Measurements from ENCODE around the gene GGA1. TPM values are rescaled to one million over a fixed set of nuclear protein-coding genes. Genes with fewer than 3 reads are reported as not detected.
A peak's percentile ranks its signal among the peaks of the same experiment; 100 is the strongest.
"Not testable (repeated sequence)": the region's sequence is repeated elsewhere in the genome, so short reads cannot be mapped to it uniquely, and the experiment has no call there.

Gene GGA1
- total RNA-seq, 4 donors from 2014 or later: 37.8 to 46.5 (median 39.1) TPM

DNA sequence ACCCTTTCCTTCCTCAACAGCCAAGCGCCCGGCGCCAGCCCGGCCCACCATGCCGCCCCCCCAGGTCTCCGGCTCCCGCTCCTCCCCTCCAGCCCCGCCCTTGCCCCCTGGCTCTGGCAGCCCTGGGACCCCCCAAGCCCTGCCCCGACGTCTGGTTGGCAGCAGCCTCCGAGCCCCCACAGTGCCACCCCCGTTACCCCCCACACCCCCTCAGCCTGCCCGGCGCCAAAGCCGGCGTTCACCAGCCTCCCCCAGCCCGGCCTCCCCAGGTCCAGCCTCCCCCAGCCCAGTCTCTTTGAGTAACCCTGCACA is 46.6 kb downstream of the GGA1 start:
- TF ChIP-seq EP300 (IDR thresholded peaks at IDR 0.05): no peak
- TF ChIP-seq, protein P1, sequence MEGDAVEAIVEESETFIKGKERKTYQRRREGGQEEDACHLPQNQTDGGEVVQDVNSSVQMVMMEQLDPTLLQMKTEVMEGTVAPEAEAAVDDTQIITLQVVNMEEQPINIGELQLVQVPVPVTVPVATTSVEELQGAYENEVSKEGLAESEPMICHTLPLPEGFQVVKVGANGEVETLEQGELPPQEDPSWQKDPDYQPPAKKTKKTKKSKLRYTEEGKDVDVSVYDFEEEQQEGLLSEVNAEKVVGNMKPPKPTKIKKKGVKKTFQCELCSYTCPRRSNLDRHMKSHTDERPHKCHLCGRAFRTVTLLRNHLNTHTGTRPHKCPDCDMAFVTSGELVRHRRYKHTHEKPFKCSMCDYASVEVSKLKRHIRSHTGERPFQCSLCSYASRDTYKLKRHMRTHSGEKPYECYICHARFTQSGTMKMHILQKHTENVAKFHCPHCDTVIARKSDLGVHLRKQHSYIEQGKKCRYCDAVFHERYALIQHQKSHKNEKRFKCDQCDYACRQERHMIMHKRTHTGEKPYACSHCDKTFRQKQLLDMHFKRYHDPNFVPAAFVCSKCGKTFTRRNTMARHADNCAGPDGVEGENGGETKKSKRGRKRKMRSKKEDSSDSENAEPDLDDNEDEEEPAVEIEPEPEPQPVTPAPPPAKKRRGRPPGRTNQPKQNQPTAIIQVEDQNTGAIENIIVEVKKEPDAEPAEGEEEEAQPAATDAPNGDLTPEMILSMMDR (IDR thresholded peaks at IDR 0.05): no peak
- WGBS, 2 donors (ENCODE audit: low coverage in 1 of 2): 69% methylated on average over 3 of the region's 17 CpGs; no CpG with 5 or more reads in 1 of the 2 donors
- ATAC-seq: no peak
- Histone ChIP-seq H3K9me3 (no peaks in the 10 kb centered on the region), H3K27ac (no peak overlapping the region), H3K36me3 (peaks cover 0 to 25% of the 10 kb centered on the region in 2 donors), H3K27me3 (no peaks in the 10 kb centered on the region), H3K4me1 (peaks cover 0 to 20% (median 13%) of the 10 kb centered on the region in 3 donors), H3K4me3 (no peak overlapping the region)

- not testable (repeated sequence) for H3K4me3 ChIP-seq, ATAC-seq, H3K9me3 ChIP-seq, H3K27ac ChIP-seq, H3K27me3 ChIP-seq
- WGBS, 2 donors (ENCODE audit: low coverage in 1 of 2): 100% methylated on average over 1 of the region's 4 CpGs; no CpG with 5 or more reads in 1 of the 2 donors
- H3K4me1 ChIP-seq: peaks cover 0 to 34% (median 24%) of the 10 kb centered on the region in 3 donors
- peaks cover 0 to 15% of the 10 kb centered on the region in 2 donors for H3K36me3 ChIP-seq
Measured at GRCh38 chr22:37656583-37656982, 47.9 kb downstream of the GGA1 start.

GRCh38 chr22:37657590-37658132 is 49.0 kb downstream of the GGA1 start:
- H3K27ac ChIP-seq: peak overlapping the region; percentile 60 to 88 (median 85)
- H3K9me3 ChIP-seq: no peaks in the 10 kb centered on the region
- peaks cover 0 to 45% (median 28%) of the 10 kb centered on the region in 3 donors for H3K4me1 ChIP-seq
- H3K27me3 ChIP-seq: no peaks in the 10 kb centered on the region
- TF ChIP-seq EP300 (IDR thresholded peaks at IDR 0.05): no peak
- TF ChIP-seq POLR2AphosphoS5 (IDR thresholded peaks at IDR 0.05): no peak
- ATAC-seq: no peak
- peak overlapping the region; percentile 20 to 75 for H3K4me3 ChIP-seq
- 0 to 5% methylated on average over 5 to 6 of the region's 6 CpGs for WGBS, 2 donors (ENCODE audit: low coverage in 1 of 2)
- H3K36me3 ChIP-seq: peaks cover 0 to 6% of the 10 kb centered on the region in 2 donors

- H3K4me3 ChIP-seq: peak within 1 kb of the TSS; percentile 41 to 75
- TF ChIP-seq EP300 (IDR thresholded peaks at IDR 0.05) (no peak), POLR2A (IDR thresholded peaks at IDR 0.05) (peak; percentile 88 to 92), POLR2AphosphoS5 (IDR thresholded peaks at IDR 0.05) (peak; percentile 67)
- TF ChIP-seq, protein P1 (IDR thresholded peaks at IDR 0.05): peak in 2 of 4 experiments; percentile 7 to 29
- peaks cover 0 to 49% (median 28%) of the 10 kb centered on the region in 3 donors for H3K4me1 ChIP-seq
- WGBS, 2 donors (ENCODE audit: low coverage in 1 of 2): 0 to 1% methylated on average over 1 to 12 of the region's 101 CpGs
- peak within 1 kb of the TSS; percentile 60 to 88 (median 85) for H3K27ac ChIP-seq
- no peaks in the 10 kb centered on the region for H3K27me3 ChIP-seq
- H3K36me3 ChIP-seq: peaks cover 0 to 3% of the 10 kb centered on the region in 2 donors
- H3K9me3 ChIP-seq: no peaks in the 10 kb centered on the region
- peak; percentile 99 for ATAC-seq
Measured at GRCh38 chr22:37658133-37659065, 49.8 kb downstream of the GGA1 start, which contains the start of gene PDXP. TSS of gene PDXP (plus strand) at chr22:37658723. CDS start at chr22:37658783, 60 bp downstream.

DNA sequence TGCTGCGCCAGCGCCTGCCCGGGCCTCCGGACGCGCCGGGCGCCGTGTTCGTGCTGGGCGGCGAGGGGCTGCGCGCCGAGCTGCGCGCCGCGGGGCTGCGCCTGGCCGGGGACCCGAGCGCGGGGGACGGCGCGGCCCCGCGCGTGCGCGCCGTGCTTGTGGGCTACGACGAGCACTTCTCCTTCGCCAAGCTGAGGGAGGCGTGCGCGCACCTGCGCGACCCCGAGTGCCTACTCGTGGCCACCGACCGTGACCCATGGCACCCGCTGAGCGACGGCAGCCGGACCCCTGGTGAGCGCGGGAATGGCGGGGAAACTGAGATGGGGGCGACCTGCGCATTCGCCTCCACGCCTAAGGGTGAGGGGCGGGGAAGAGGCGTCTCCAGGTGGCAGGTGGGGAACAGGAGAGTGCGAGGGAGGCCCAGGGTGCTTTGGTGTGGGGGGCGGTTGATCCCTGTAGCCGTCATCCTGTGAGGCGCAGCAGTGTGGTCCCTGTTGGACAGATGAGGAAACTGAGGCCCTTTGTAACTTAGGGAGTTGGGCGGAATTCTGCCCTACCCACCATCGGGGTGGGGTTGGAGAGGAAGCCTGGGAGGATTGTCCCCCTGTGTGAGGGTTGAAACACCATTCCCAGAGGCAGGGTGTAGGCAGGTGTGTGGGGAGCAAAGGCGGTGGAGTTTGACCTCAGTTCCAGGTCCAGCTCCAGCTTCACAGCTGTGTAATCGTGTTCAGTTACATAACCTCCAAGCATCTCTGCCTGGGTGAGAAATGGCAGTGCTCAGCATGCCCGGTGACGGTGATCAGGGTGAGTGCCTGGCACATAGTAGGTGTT is 50.6 kb downstream of the GGA1 start:
- Histone ChIP-seq H3K27ac (peak overlapping the region in 3 of 4 donors; percentile 85 to 88 (median 85)), H3K9me3 (no peaks in the 10 kb centered on the region), H3K4me3 (peak overlapping the region; percentile 41 to 75), H3K27me3 (no peaks in the 10 kb centered on the region), H3K4me1 (peaks cover 0 to 53% (median 28%) of the 10 kb centered on the region in 3 donors), H3K36me3 (no peaks in the 10 kb centered on the region)
- WGBS, 2 donors (ENCODE audit: low coverage in 1 of 2): 10 to 13% methylated on average over 3 to 5 of the region's 68 CpGs
- ATAC-seq: no peak
- no peak for TF ChIP-seq POLR2AphosphoS5 (IDR thresholded peaks at IDR 0.05)
- TF ChIP-seq POLR2A (IDR thresholded peaks at IDR 0.05): no peak
- no peak for TF ChIP-seq EP300 (IDR thresholded peaks at IDR 0.05)

Data from gastroesophageal sphincter (tissue), 4 donors.